GM21825 (cell line): ENCODE measurements around the gene ESYT3.
A peak's percentile ranks its signal among the peaks of the same experiment; 100 is the strongest.
"Not testable (repeated sequence)": the region's sequence is repeated elsewhere in the genome, so short reads cannot be mapped to it uniquely, and the experiment has no call there.

Experiments
- ATAC-seq: cut with Tn5 transposase; IDR thresholded peaks from one replicate; pipeline ENCODE4 v1.9.1; 2021; ENCODE audit warnings: mild to moderate bottlenecking, moderate library complexity; ENCODE audit not compliant: unreplicated experiment

Gene ESYT3

DNA sequence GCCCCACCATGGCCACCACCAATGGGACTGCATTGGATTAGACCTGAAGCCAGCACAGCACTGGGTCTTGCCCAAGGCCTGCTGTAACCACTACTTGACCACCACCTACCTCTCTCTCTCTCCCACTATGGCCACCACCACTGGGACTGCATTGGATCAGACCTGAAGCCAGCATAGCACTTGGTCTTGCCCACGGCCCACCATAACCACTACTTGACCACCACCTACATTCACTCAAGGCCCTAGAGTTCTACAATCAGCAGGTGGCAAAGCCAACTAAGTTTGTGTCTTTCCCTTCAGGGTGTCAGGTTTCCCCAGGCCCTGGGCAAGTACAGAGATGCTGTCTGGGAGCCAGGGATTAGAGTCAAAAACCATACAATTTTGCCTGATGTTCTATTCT lies 57.6 kb downstream of the ESYT3 start:
- no peak for ATAC-seq

DNA sequence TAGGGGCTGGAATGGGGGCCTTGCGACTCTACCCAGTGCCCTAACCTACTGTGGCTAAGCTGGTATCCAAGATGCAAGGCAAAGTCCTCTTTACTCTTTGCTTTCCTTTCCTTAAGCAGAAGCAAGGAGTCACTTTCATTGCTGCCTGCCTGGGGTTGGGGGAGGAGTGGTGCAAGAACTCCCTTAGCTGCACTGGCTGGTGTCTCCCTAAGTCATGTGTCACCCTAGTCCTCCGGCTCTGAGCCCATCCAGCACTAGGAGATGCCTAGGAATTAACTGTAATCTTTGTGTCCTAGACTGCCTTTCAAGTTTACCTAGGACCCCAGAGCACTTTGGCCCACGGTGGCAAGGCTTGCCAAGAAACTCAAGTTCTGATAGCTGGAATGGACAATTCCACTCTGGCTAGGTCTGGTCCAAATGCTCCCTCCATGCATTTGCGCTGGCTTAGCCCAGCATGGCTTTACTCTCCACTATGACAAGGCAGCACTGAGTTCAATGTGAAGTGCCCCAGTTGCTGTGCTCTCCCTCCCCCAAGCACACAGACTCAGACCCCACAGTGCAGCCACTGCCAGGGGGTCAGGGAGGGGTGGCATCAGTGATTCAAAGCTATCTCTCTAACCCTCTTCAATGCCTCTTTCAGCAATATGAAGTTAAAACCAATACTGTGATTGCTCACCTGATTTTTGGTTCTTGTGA lies 58.7 kb downstream of the ESYT3 start:
- ATAC-seq: no peak

DNA sequence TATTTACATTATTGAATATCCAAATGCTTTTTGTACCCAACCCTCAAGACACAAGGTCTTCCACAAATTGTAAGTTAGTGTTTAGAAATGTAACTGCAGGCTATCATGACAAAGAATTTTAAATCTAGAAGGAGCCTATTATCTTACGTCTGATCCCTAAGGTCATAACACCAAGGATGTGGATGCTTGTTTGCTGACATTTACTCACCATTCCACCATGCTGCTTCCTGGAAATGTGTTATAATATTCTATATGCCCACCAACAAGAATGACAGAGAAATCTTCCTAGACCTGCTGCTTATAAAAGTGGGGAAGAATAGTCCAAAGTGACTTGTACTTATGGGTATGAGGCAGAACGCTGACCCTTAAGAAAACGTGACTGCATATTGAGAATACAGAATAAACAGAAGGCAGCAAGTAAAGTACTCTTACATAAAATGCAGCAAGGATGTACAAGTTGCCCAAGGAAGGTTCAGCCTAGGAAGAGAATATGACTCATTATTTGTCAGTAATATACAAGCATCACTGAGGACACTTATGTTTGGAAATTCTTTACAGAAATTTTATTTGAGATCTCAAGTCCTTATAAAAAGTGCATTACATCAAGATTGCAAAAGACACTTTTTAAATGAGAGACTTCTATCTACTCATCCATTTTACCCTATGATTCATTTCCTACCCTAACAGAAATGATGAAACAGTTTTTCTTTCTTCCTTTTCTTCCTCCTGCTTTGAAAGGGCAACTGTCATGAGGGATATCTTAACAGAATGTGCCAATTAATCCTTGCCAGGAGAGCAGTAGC lies 59.6 kb downstream of the ESYT3 start:
- no peak for ATAC-seq

- no peak for ATAC-seq
Observed at GRCh38 chr3:138494607-138494929, 60.2 kb downstream of the ESYT3 start.

DNA sequence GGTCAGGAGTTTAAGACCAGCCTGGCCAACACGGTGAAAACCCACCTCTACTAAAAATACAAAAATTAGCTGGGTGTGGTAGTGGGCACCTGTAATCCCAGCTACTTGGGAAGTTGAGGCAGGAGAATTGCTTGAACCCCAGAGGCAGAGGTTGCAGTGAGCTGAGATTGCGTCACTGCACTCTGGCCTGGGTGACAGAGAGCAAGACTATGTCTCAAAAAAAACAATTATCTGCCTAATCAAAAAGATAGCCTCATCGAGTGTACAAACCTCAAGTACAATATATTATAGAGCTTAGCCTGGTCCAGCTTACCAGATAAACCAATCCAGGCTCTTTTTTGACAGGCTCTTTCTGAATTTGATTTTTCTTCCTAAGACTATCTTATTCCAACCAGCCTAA lies 61.2 kb downstream of the ESYT3 start:
- ATAC-seq: not testable (repeated sequence)

DNA sequence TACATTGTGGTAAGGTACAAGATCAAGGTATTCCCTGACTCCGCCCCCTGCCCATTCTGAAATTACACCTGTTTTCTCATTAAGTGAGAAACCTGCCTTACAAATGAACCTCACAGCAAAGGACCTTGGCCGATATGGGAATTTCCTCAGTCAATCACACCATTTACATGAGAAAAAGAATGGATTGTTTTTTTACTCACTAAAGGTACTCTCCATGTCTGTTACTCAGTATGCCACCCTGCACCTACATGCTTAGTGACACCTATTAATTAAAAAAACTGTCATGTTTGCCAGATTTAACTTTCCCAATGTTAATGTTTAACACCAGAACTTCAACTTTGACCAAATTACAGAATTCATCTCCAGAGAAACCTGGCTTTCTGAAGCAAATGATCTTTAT lies 62.0 kb downstream of the ESYT3 start:
- no peak for ATAC-seq

GRCh38 chr3:138497021-138497420 lies 62.6 kb downstream of the ESYT3 start:
- ATAC-seq: no peak

DNA sequence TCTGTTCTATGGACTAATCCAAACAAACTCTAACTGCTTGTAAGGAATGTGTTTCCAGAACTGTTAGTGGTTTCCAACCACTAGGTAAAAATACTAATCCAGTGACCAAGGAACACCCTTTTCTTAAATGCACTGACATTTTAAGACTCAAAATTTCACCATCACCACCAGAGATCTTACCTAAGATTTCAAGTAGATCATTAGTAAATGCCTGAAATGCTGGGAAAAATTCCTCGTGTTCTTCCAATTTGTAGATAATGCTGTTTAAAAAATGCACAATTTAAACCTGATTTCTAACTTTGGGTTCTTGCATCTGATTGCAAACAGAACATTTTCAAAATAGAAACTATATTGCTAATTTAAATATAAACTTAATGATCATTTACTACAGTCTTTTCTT lies 63.4 kb downstream of the ESYT3 start:
- ATAC-seq: no peak

- no peak for ATAC-seq
Observed at GRCh38 chr3:138498991-138499390, 64.6 kb downstream of the ESYT3 start.

- no peak for ATAC-seq
Observed at GRCh38 chr3:138507524-138507923, 73.1 kb downstream of the ESYT3 start.

GRCh38 chr3:138509586-138509985 lies 75.2 kb downstream of the ESYT3 start:
- ATAC-seq: no peak

DNA sequence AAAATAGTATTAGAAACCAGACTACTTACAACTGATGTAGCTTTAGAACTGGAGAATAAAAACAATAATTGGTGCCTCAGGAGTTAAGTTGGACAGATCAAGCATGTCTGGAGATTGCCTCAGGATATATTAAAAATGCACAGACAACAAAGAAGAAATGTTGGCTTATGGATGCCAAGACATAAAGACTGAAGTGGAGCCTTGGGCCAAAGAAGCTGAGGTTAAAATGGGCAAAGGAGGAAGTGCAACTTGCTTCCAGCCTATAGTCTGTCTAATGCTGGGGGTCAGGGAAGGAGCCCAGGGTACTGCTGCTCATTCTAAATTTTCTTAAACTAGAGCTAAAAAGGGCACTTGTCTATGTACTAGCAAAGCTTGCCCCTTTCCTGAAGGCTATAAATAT lies 77.5 kb downstream of the ESYT3 start:
- no peak for ATAC-seq

DNA sequence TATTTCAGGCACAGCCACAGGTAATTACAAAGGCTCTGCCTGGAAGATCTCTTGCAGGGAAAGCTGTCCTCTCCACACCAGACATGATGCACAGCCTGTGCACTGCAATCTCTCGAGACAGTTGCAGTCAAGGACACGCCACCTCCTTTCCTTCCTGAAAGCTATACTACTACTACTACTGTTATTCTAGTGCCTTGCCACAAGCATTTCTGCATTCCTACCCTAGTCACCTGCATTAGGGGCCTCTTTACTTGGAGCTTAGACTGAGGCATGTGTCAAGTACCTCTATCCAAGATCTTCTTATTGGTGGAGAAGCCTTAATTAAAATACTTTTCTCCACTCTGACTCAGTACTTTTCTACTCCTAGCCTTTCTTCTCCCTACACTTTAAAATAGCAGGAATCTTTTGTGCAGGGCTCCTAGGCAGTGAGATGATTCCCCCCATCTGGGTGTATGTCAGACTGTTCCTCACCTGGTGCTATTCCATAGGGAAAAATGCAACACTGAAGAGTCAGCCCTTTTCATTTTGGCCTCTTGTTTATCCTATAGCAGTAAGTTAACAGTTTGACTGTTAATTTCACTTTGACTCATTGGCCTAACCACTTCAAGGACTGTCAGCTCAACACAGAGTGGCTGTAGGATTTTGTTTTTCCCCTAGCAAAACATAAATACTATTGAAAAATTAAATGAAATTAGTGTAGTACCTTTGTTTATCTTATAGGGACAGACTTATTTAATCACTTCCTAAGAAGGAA lies 78.9 kb downstream of the ESYT3 start:
- ATAC-seq: peak; percentile 73

GRCh38 chr3:138521445-138521844 lies 87.0 kb downstream of the ESYT3 start:
- ATAC-seq: not testable (repeated sequence)
